Transverse colon (tissue), 4 donors: ENCODE measurements around the gene LACTBL1. TPM values are rescaled to one million over a fixed set of nuclear protein-coding genes. Genes with fewer than 3 reads are reported as not detected.

Experiments used
- DNase-seq: peaks from one replicate; pipeline ENCODE4 v3.0.0-alpha.2; 2019
- H3K27ac ChIP-seq, 4 donors: fragments of 200-600 bp; sonication (generic); 2 replicates each; pipeline ENCODE4 v1.5.1; 2016 to 2018; ENCODE audit warnings: inconsistent platforms in 4 of 4
- H3K27me3 ChIP-seq: fragments of 200-600 bp; sonication (generic); 2 replicates; pipeline ENCODE4 v1.5.1; 2017; ENCODE audit warnings: inconsistent platforms
- H3K36me3 ChIP-seq, 4 donors: fragments of 200-600 bp; sonication (generic); 2 replicates each; pipeline ENCODE4 v1.5.1; 2017 to 2019; ENCODE audit warnings: inconsistent platforms in 4 of 4
- H3K4me1 ChIP-seq, 4 donors: fragments of 200-600 bp; sonication (generic); 2 replicates each; pipeline ENCODE4 v1.5.1; 2017 to 2020; ENCODE audit warnings: inconsistent platforms in 4 of 4
- H3K4me3 ChIP-seq, 4 donors: fragments of 200-600 bp; sonication (generic); 1 replicate in 1 of 4; 2 replicates in 3 of 4; pipeline versions ENCODE4 v1.5.1 to v1.6.1; 2017 to 2019; ENCODE audit warnings: inconsistent platforms in 4 of 4
- H3K9me3 ChIP-seq, 2 donors: fragments of 200-600 bp; sonication (generic); 2 replicates each; pipeline ENCODE4 v1.5.1; 2017 to 2019; ENCODE audit warnings: inconsistent platforms in 2 of 2
- CTCF ChIP-seq, 5 experiments: fragments of 200-600 bp in 3 of 5; fragments of 450-650 bp in 2 of 5; sonication (generic) in 3 of 5; IDR thresholded peaks; 1 replicate in 2 of 5; 2 replicates in 3 of 5; pipeline ENCODE4 v1.5.1; 2016 to 2017; ENCODE audit warnings: antibody characterized with exemption in 5 of 5, inconsistent platforms in 3 of 5, mild to moderate bottlenecking in 2 of 5, moderate library complexity in 1 of 5
- EP300 ChIP-seq: sonication (generic); formaldehyde crosslinking; IDR thresholded peaks from one replicate; pipeline ENCODE4 v1.6.1; 2017; ENCODE audit warnings: antibody characterized with exemption, low read depth
- POLR2A ChIP-seq: fragments of 450-650 bp; IDR thresholded peaks from one replicate; pipeline ENCODE4 v1.6.1; 2016; ENCODE audit warnings: antibody characterized with exemption, mild to moderate bottlenecking, moderate library complexity
- POLR2AphosphoS5 ChIP-seq, 3 donors: sonication (generic); formaldehyde crosslinking; IDR thresholded peaks; one replicate each; pipeline ENCODE4 v1.6.1; 2016; ENCODE audit warnings: antibody characterized with exemption in 3 of 3
- WGBS, 2 donors: methylation state at CpG; one replicate each; pipeline ENCODE4 v1.1.5; 2018; ENCODE audit warnings: low coverage in 1 of 2; 5-methylcytosine and 5-hydroxymethylcytosine counted together
- in situ Hi-C, 4 donors: fragments of 200-750 bp; cut with MboI; loops; one replicate each; pipeline versions ENCODE4 v1.15.0 to v1.15.1; 2017; ENCODE audit warnings: low sequenced_read_pairs in 3 of 4, low pct_ligation_motif_present in 1 of 4, low pct_unique_long_range_greater_than_20kb in 1 of 4
- intact Hi-C: fragments of 100-400 bp; cut with DNase I; formaldehyde crosslinking; loops from one replicate; pipeline ENCODE4 v1.15.1; 2023; ENCODE audit warnings: low total_unique reads
- total RNA-seq, 4 donors: library from RNA; depleted of rRNA; stranded (reverse); fragments of >200 nt; gene quantifications; one replicate each; pipeline ENCODE4 v1.1.0, GENCODE V29; 2016

The LACTBL1 gene
- total RNA-seq, 4 donors from 2014 or later = not detected

- Histone ChIP-seq H3K4me1 (no peaks in the 10 kb centered on the region), H3K4me3 (no peak overlapping the region), H3K9me3 (peaks cover 0 to 11% of the 10 kb centered on the region in 2 donors), H3K27me3 (peaks cover 20% of the 10 kb centered on the region), H3K27ac (no peak overlapping the region), H3K36me3 (no peaks in the 10 kb centered on the region)
- WGBS, 2 donors = 72% methylated on average over 2 of the region's 2 CpGs; no CpG with 5 or more reads in 1 of the 2 donors
- DNase-seq = no peak
- no peak for TF ChIP-seq CTCF (IDR thresholded peaks at IDR 0.05)
- TF ChIP-seq POLR2AphosphoS5 (IDR thresholded peaks at IDR 0.05) = no peak
- TF ChIP-seq POLR2A = no peak
- TF ChIP-seq EP300 = no peak
- intact Hi-C loops (no loop called here), in situ Hi-C loops (loop anchor here in 1 of 4 donors (25.0 kb wide), 1 partner anchor 529 kb away; no protein-coding TSS in a partner anchor)
Observed at GRCh38 chr1:22941257-22941656, 31.4 kb downstream of the LACTBL1 start.

GRCh38 chr1:22936681-22937080 is 36.0 kb downstream of the LACTBL1 start:
- TF ChIP-seq EP300 (no peak), CTCF (IDR thresholded peaks at IDR 0.05) (no peak), POLR2A (no peak), POLR2AphosphoS5 (IDR thresholded peaks at IDR 0.05) (no peak)
- intact Hi-C loops = no loop called here
- H3K36me3 ChIP-seq = no peaks in the 10 kb centered on the region

GRCh38 chr1:22935433-22935832 is 37.2 kb downstream of the LACTBL1 start:
- 92 to 100% methylated on average over 1 to 3 of the region's 3 CpGs for WGBS, 2 donors
- intact Hi-C loops = no loop called here
- in situ Hi-C loops = loop anchor here in 1 of 4 donors (25.0 kb wide), 1 partner anchor 523 kb away; no protein-coding TSS in a partner anchor

More at GRCh38 chr1:22936681-22937080, 36.0 kb downstream of the LACTBL1 start:
- Histone ChIP-seq H3K27me3 (no peaks in the 10 kb centered on the region), H3K27ac (no peak overlapping the region), H3K9me3 (peaks cover 0 to 11% of the 10 kb centered on the region in 2 donors), H3K4me1 (no peaks in the 10 kb centered on the region), H3K4me3 (no peak overlapping the region)
- in situ Hi-C loops = loop anchor here in 1 of 4 donors (25.0 kb wide), 1 partner anchor 524 kb away; no protein-coding TSS in a partner anchor
- DNase-seq = no peak
- WGBS, 2 donors = 74% methylated on average over 2 of the region's 2 CpGs; no CpG with 5 or more reads in 1 of the 2 donors

More at GRCh38 chr1:22935433-22935832, 37.2 kb downstream of the LACTBL1 start:
- no peak overlapping the region for H3K4me3 ChIP-seq
- no peaks in the 10 kb centered on the region for H3K4me1 ChIP-seq
- H3K27ac ChIP-seq = no peak overlapping the region
- DNase-seq = no peak
- no peak for TF ChIP-seq EP300
- no peak for TF ChIP-seq POLR2AphosphoS5 (IDR thresholded peaks at IDR 0.05)
- TF ChIP-seq POLR2A = no peak
- TF ChIP-seq CTCF (IDR thresholded peaks at IDR 0.05) = no peak
- no peaks in the 10 kb centered on the region for H3K36me3 ChIP-seq
- H3K9me3 ChIP-seq = no peaks in the 10 kb centered on the region
- H3K27me3 ChIP-seq = no peaks in the 10 kb centered on the region
